HCT116 (cell line): ENCODE results near the gene IL17D.

Experiments
- EZH2 ChIP-seq: fragments of 200-600 bp; sonication (generic); IDR thresholded peaks from 2 replicates; pipeline ENCODE4 v1.6.1; 2017; ENCODE audit warnings: antibody characterized with exemption, mixed run types
- EZH2phosphoT487 ChIP-seq: fragments of 200-600 bp; IDR thresholded peaks from 2 replicates; pipeline ENCODE4 v1.6.1; 2018; ENCODE audit warnings: antibody characterized with exemption, borderline replicate concordance
- POLR2A ChIP-seq: IDR thresholded peaks from 2 replicates; pipeline ENCODE4 v1.7.0; 2011; ENCODE audit warnings: borderline replicate concordance; ENCODE audit not compliant: insufficient read depth, insufficient read length; ENCODE audit errors: extremely low read depth
- POLR2AphosphoS5 ChIP-seq: IDR thresholded peaks from 2 replicates; pipeline ENCODE4 v1.6.1; 2011; ENCODE audit warnings: mild to moderate bottlenecking, low read depth, low read length, moderate library complexity
- RAD21 ChIP-seq: IDR thresholded peaks from 2 replicates; pipeline ENCODE4 v1.6.1; 2012; ENCODE audit warnings: low read depth, mild to moderate bottlenecking
- YY1 ChIP-seq: IDR thresholded peaks from 2 replicates; pipeline ENCODE4 v1.6.1; 2011; ENCODE audit warnings: low read length, low read depth, moderate library complexity, mild to moderate bottlenecking; ENCODE audit not compliant: insufficient replicate concordance; ENCODE audit errors: extremely low read depth
- TF ChIP-seq, protein P1 (sequence below), 3 experiments: fragments of 200-600 bp in 1 of 3; sonication (generic) in 1 of 3; IDR thresholded peaks in 2 of 3; conservative IDR thresholded peaks in 1 of 3; 2 replicates each; pipeline ENCODE4 v1.5.1; 2012 to 2017; ENCODE audit warnings: low read depth in 2 of 3, low read length in 2 of 3, antibody characterized with exemption in 1 of 3, borderline replicate concordance in 1 of 3, control low read depth in 1 of 3, mild to moderate bottlenecking in 1 of 3, mixed read lengths in 1 of 3, mixed run types in 1 of 3, moderate library complexity in 1 of 3; ENCODE audit not compliant: insufficient read depth in 1 of 3
- TF ChIP-seq, protein P2 (sequence below): IDR thresholded peaks from 2 replicates; pipeline ENCODE4 v1.6.1; 2012

DNA sequence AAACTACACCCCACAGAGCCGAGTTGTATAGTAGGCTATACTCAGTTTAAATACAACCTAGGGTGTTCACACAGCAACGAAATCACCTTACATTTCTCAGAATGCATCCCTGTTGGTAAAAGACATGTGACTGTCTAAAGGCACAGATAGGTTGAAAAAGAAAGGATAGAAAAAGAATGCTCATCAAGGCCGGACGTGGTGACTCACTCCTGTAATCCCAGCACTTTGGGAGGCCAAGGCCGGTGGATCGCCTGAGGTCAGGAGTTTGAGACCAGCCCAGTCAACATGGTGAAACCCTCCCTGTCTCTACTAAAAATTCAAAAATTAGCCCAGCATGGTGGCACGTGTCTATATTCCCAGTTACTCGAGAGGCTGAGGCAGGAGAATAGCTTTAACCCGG, 3.8 kb upstream of the IL17D start:
- TF ChIP-seq, protein P1, sequence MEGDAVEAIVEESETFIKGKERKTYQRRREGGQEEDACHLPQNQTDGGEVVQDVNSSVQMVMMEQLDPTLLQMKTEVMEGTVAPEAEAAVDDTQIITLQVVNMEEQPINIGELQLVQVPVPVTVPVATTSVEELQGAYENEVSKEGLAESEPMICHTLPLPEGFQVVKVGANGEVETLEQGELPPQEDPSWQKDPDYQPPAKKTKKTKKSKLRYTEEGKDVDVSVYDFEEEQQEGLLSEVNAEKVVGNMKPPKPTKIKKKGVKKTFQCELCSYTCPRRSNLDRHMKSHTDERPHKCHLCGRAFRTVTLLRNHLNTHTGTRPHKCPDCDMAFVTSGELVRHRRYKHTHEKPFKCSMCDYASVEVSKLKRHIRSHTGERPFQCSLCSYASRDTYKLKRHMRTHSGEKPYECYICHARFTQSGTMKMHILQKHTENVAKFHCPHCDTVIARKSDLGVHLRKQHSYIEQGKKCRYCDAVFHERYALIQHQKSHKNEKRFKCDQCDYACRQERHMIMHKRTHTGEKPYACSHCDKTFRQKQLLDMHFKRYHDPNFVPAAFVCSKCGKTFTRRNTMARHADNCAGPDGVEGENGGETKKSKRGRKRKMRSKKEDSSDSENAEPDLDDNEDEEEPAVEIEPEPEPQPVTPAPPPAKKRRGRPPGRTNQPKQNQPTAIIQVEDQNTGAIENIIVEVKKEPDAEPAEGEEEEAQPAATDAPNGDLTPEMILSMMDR (IDR thresholded peaks at IDR 0.05 in 2 of 3, conservative IDR thresholded peaks at IDR 0.05 in 1 of 3; ENCODE audit: borderline replicate concordance in 1 of 3, insufficient read depth in 1 of 3, low read depth in 2 of 3, low read length in 2 of 3): no peak
- TF ChIP-seq YY1: no peak
- TF ChIP-seq EZH2: no peak
- TF ChIP-seq RAD21: no peak
- no peak for TF ChIP-seq EZH2phosphoT487
- TF ChIP-seq, protein P2, sequence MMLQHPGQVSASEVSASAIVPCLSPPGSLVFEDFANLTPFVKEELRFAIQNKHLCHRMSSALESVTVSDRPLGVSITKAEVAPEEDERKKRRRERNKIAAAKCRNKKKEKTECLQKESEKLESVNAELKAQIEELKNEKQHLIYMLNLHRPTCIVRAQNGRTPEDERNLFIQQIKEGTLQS: no peak
- no peak for TF ChIP-seq POLR2AphosphoS5
- no peak for TF ChIP-seq POLR2A
